GM10847 (cell line): ENCODE results near the gene CLEC4M.

Experiments used
- POLR2A ChIP-seq: IDR thresholded peaks from 2 replicates; pipeline ENCODE4 v1.6.1; 2011; ENCODE audit not compliant: insufficient read length; ENCODE audit errors: extremely low read depth

Gene CLEC4M

DNA sequence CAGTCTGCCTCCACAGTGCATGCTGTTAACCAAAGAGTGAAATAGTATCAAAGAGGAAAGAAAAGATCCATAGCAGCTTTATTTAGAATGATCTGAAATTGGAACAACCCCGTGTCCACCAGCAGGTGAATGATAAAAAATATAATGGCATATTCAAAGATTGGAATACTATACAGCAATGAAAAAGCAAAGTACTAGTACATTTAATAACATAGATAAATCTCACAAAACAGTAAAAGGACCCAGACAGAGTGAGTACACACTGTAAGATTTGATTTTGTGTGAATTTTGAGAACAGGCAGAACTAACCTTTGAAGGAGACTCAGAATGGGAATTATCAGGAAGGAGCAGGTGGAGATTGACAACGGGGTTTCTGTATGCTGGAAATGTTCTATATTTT is 14.9 kb upstream of the CLEC4M start:
- no peak for TF ChIP-seq POLR2A

DNA sequence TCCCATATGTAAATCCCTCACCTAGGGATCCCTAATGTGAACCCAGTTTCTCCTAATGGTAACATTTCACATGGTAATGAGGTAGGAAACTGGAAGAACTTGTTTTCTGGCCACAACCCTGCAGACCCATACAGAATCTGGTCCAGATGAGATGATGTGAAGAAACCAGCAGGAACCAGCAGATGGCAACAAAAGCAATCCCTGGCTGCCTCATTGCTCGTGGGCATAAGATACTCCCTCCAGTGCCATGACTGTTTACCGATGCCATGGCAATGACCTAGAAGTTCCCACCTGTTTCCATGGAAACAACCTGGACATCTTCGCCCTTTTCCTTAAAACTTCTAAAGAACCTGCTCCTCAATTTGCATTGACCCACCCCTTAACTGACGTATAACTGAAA is 14.3 kb upstream of the CLEC4M start:
- no peak for TF ChIP-seq POLR2A

DNA sequence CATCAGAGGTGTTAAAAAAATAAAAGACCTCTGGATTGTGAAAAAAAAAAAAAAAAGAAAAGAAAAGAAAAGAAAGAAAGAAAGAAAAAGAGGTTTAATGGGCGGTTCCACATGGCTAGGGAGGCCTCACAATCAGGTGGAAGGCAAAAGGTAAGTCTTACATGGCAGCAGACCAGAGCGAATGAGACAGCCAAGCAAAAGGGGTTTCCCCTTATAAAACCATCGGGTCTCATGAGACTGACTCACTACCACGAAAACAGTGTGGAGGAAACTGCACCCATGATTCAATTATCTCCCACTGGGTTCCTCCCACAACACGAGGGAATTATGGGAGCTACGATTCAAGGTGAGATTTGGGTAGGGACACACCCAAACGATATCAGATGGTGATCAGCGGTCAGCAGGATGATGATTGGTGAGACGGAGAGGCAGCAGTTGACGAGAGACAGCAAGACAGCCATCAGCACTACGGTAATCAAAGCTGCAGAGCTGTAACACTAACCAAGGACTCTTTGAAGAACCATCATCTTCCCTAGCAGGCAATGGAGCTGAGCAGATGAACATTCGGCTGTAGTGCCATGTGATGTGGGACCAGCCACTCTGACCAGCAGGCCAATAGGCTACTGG is 11.8 kb upstream of the CLEC4M start:
- no peak for TF ChIP-seq POLR2A

DNA sequence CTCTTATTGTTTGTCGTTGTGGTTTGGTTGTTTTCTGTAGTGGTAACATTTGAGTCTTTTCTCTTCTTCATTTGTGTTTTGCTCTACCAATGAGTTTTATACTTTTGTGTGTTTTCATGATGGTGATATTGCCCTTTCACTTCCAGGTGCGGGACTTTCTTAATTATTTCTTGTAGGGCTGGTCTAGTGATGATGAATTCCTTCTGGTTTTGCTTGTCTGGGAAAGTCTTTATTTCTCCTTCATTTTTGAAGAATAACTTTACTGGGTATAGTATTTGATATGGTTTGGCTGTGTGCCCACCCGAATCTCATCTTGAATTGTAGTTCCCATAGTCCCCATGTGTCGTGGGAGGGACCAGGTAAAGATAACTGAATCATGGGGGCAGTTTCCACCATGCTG is 6.8 kb upstream of the CLEC4M start:
- no peak for TF ChIP-seq POLR2A

DNA sequence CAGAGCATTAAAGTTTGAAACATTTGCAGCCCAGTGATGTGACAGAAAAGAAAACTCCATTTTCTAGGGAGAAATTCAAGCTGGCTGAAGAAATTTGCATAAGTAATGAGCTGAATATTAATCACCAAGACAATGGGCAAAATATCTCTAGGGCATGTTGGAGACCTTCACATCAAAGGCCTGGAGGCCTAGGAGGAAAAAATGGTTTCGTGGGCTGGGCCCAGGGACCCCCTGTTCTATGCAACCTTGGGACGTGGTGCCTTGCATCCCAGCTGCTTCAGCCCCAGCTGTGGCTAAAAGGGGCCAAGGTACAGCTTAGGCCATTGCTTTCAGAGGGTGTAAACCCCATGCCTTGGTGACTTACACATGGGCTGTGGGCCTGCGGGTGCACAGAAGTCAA is 5.7 kb upstream of the CLEC4M start:
- TF ChIP-seq POLR2A, result no peak

DNA sequence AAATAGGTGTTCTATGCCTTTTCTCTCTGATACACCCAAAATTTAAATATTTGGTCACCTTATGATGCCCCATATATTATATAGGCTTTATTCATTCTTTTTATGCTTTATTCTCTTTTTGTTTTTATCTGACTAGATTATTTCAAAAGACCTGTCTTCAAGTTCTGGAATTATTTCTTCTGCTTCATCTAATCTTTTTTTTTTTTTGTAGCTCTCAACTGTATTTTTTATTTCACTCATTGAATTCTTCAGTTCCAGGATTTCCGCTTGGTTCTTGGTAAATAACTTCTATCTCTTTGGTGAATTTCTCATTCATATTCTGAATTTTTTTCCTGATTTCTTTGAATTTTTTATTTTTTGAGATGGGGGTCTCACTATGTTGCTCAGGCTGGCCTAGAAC is 3.9 kb upstream of the CLEC4M start:
- no peak for TF ChIP-seq POLR2A

DNA sequence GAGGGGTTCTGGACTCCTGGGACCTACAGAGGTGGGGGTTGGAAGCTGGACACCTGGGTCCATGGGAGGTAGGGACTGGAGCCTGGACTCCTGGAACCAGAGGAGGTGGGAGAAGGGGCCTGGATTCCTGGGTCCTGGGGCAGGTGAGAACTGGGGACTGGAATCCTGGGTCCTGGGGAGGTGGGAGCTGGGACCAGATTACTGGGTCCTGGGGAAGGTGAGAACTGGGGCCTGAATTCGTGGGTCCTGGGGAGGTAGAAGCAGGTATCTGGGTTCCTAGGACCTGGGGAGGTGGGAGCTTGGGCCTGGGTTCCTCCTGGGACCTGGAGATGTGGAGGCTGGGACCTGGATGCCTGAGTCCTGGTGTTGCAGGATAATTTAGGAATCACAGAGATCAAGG is 653 bp downstream of the CLEC4M start:
- TF ChIP-seq POLR2A, result no peak

DNA sequence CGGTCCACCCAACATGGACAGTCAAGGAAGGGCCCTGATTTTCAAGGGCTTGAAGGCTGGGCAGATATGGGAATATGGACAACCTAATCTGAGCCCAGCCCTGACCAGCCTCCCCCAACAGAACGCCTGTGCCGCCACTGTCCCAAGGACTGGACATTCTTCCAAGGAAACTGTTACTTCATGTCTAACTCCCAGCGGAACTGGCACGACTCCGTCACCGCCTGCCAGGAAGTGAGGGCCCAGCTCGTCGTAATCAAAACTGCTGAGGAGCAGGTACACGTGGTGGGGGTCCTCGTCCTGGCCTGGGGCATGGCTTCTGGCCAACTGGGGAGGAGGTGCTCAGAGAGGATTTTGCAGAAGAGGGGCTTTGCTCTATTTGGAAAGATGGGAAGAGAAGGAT is 3.5 kb downstream of the CLEC4M start:
- no peak for TF ChIP-seq POLR2A

DNA sequence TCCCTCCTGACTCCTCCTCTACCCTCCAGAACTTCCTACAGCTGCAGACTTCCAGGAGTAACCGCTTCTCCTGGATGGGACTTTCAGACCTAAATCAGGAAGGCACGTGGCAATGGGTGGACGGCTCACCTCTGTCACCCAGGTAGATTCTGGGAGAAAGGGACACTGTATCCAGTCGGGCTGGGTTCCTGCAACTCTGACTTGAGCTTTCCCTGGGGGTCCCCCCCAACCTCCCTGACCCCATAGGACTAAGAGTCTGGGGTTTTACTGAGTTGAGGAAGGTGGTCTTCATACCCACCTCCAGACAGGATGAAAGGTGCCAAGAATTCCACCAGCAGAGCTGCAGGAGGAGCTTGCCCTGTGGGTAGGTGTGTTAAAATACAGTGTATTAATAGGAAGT is 4.4 kb downstream of the CLEC4M start:
- no peak for TF ChIP-seq POLR2A

DNA sequence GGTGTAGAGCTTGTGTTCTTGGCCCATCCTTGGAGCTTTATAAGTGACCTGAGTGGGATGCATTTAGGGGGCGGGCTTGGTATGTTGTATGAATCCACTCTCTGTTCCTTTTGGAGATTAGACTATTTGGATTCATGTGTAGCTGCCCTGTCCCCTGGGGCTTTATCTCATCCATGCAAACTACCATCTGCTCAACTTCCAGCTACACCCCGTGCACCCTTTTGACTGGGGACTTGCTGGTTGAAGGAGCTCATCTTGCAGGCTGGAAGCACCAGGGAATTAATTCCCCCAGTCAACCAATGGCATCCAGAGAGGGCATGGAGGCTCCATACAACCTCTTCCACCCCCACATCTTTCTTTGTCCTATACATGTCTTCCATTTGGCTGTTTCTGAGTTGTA is 6.1 kb downstream of the CLEC4M start:
- TF ChIP-seq POLR2A, result no peak

DNA sequence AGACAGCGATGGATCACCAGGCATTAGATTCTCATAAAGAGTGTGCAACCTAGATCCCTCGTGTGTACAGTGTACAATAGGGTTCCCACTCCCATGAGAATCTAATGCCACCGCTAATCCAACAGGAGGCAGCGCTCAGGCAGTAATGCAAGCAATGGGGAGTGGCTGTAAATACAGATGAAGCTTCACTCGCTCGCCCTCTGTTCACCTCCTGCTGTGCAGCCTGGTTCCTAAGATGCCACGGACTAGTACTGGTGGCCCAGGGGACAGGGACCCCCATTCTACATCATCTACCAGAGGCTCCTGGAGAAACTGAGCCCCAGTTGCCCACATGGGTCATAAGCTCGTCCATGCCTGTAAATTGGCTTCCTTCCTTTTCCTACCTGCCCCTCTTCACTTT is 8.0 kb downstream of the CLEC4M start:
- no peak for TF ChIP-seq POLR2A

DNA sequence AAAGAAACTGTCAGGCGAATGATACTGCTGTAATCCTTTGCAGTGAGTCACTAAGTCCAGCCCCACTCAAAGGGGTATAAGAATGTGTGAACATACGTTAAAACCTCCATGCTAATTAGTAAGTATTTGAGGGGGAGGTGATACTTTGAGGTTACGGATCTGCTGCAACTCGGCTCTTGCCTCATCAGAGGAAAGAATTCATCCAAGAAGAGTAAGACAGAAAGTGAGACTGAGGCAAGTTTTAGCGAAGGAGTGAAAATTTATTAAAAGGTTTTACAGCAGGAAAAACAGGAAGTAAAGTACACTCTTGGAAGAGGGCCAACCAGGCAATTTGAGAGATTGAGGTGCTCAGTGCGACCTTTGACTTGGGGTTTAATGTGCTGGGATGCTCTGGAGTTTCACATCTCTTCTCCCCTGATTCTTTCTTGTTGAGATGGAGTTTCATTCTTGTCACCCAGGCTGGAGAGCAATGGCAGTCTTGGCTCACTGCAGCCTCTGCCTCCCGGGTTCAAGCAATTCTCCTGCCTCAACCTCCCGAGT is 9.8 kb downstream of the CLEC4M start:
- TF ChIP-seq POLR2A, result no peak

DNA sequence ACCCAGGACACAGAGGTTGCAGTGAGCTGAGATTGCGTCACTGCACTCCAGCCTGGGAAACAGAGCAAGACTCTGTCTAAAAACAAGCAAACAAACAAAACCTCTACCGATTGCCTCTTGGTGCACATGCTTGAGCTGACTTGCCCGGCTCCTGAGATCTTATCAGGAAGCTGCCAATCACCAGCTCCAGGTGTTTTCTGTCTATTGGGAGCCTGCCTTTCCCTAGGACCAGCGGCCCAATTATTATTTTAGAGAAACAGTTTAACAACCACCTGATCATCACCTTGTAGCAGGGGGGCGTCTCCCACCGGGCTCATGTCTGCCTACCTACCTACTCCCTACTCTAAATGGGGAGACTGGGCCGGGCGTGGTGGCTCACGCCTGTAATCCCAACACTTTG is 10.8 kb downstream of the CLEC4M start:
- TF ChIP-seq POLR2A, result no peak

DNA sequence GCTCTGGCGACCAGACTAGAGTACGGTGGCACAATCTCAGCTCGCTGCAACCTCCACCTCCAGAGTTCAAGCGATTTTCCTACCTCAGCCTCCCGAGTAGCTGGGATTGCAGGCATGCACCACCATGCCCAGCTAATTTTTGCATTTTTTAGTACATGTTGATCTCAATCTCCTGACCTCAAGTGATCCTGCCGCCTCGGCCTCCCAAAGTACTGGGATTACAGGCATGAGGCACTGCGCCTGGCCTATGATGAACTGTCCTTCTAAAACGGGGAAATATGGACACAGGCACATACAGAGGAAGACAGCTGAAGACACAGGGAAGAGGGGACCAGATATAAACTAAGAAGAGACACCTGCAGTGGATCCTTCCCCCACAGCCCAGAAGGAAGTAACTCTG is 12.7 kb downstream of the CLEC4M start:
- no peak for TF ChIP-seq POLR2A

DNA sequence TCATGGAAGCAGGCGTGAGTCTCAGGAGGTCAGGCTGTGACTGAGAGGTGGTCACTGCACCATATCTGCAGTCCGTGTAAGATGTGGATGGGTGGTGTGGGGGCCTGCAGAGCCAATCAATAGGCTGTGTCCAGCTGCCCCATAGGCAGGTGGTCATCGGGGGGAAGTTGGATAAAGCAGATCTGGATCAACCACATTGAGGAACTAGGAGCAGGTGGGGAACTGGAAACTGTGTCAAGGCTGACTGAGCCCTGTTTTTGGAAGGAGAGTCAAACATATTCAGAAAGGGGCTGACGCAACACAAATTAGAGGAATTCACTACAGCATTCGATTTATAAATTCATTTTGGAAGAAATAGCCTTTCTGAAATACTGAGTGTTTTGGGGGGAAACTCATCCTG is 15.0 kb downstream of the CLEC4M start:
- TF ChIP-seq POLR2A, result no peak

DNA sequence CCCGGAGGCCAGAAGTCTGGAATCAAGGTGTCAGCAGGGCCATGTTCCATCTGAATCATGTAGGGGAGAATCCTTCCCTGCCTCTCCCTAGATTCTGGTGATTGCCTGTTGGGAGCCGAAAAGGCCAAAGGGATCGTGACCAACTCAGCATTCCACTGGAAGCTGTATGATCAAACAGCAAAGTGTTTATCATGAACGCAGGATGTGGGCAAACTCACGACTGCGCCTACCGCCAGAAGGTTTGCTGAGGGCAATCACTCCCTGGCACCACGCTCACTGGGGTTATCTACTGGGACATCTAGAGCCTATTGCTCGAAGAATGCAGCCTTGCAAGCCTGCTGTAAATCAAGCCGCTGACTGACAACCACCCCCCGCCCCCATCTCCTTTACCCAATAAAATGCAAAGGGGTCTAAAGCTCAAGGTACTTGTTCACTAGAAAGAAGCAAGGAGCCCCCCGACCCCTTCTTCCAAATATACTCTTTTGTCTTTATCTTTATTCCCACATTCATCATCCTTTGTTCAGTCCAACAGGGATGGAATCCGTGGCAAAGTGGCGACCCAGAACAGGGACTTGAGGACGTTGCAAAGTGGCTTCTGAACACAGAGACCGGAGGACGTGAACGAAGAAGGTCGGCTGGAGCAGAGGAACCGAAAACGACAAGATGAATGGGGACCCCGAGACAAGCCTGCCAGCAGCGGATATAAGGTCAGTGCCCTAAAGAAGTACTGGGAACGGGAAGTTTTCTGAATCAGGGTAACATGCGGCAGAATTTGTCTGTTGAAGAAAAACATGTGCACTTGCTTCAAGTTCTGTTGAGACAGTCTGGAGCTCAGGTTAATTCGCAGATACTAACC is 16.8 kb downstream of the CLEC4M start:
- no peak for TF ChIP-seq POLR2A
